ENCODE data around the gene RBM38.

Gene RBM38

GRCh38 chr20:57458400-57459160 lies 67.4 kb downstream of the RBM38 start:
- no peak for DNase-seq

Data from NCI-H146 (cell line).